Activated CD4-positive, alpha-beta T cell treated with anti-CD3 and anti-CD28 coated beads, Interleukin-2, amount 10 ng/mL, durations not matched to agents 7 days and 5 days (primary cell): Measurements from ENCODE around the gene CTU1. TPM values are rescaled to one million over a fixed set of nuclear protein-coding genes. Genes with fewer than 3 reads are reported as not detected.
"Not testable (repeated sequence)": the region's sequence is repeated elsewhere in the genome, so short reads cannot be mapped to it uniquely, and the experiment has no call there.

Source experiments
- CTCF ChIA-PET: fragments of 350-600 bp; sonication (Branson Sonifier 250); formaldehyde crosslinking; loops from one replicate; lab custom pipeline; 2021; ENCODE audit warnings: antibody characterized with exemption; lab: Charles Lee
- POLR2A ChIA-PET: fragments of 350-600 bp; sonication (Branson Sonifier 250); formaldehyde crosslinking; loops from one replicate; lab custom pipeline; 2021; ENCODE audit warnings: antibody characterized with exemption; lab: Charles Lee
- DNase-seq: peaks from one replicate; pipeline ENCODE4 v3.0.0-alpha.2; 2020
- H3K27ac Mint-ChIP-seq: one replicate; pipeline ENCODE4 v1.8.0; 2021; ENCODE audit warnings: mild to moderate bottlenecking, moderate library complexity, mixed read lengths
- H3K27me3 Mint-ChIP-seq: one replicate; pipeline ENCODE4 v1.8.0; 2021; ENCODE audit warnings: mixed read lengths
- H3K36me3 Mint-ChIP-seq: one replicate; pipeline ENCODE4 v1.8.0; 2021; ENCODE audit warnings: low read depth, mixed read lengths
- H3K4me1 Mint-ChIP-seq: one replicate; pipeline ENCODE4 v1.8.0; 2021; ENCODE audit warnings: mixed read lengths
- H3K4me3 Mint-ChIP-seq: one replicate; pipeline ENCODE4 v1.8.0; 2021; ENCODE audit warnings: mild to moderate bottlenecking, moderate library complexity, mixed read lengths
- H3K9me3 Mint-ChIP-seq: one replicate; pipeline ENCODE4 v1.8.0; 2021; ENCODE audit warnings: mixed read lengths
- total RNA-seq, 2 experiments: library from RNA; stranded (reverse); gene quantifications; one replicate each; pipeline ENCODE4 v1.2.3, GENCODE V29; 2021

The CTU1 gene
- total RNA-seq, result 1 to 10 TPM; 8.5 to 10.0 TPM

DNA sequence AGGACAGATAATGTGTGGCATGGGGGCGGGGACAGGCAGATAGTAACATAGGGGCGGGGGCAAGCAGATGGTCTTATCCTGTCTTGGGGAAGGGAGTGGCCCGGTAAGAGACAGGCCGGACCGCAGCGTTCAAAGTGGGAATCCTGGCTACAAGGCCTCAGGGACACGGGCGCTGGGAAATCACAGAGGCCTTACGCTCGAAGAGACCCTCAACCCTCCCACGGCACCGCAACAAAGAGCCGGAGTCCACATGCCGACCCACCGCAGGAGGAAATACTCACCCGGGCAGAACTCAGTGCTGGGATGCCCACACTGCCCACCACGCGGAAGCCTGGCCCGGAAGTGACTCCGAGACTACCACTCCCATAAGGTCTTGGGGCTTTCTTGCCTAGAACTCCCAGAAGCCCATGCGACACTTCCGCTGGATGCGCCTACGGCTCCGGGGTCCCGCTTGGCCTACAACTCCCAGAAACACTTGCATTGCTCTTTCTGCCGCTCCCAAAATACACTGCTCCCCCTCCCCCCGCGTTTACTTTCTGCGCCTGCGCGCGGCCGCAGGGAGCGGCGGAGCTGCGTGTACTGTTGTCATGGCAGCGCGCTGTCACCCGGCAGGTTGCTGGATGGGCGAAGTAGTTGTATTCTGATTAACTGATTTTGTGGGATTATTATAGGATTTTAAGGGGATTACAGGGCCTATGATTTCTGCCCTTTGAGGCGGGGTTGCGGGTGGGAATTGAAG, at the start of gene CTU1:
Gene CTU1 (minus strand): TSS at position 344 of the 739 bp plus-strand sequence. CDS start 3,840 bp downstream, outside the sequence.
- DNase-seq, result peak; percentile 99
- Mint-ChIP-seq H3K27me3 (no peaks in the 10 kb centered on the region), H3K9me3 (no peaks in the 10 kb centered on the region), H3K4me3 (peak within 1 kb of the TSS; percentile 92), H3K36me3 (peaks cover 22% of the 10 kb centered on the region), H3K4me1 (peaks cover 35% of the 10 kb centered on the region), H3K27ac (peak within 1 kb of the TSS; percentile 91)
- ChIA-PET CTCF (no interaction called here), POLR2A (no interaction called here)

DNA sequence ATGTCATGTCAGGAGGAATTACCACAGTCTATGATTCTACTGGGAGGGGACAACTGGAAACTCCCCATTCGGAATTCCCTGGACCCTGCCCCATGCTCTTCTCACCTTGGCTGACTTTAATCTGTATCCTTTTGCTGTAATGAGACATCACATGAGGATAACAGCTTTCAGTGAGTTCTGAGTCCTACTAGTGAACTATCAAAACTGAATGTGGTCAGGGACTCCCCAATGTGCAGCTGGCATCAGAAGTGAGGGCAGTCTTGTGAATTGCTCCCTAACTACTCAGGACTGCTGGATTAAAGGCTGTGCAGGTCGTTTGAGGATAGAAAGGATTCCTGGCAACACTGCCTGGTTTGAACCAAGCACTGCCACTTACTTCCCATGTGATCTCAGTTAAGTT, 49.1 kb upstream of the CTU1 start:
- Mint-ChIP-seq H3K27ac (no peak overlapping the region), H3K4me3 (no peak overlapping the region), H3K27me3 (peaks cover 14% of the 10 kb centered on the region), H3K9me3 (no peaks in the 10 kb centered on the region), H3K4me1 (peaks cover 18% of the 10 kb centered on the region), H3K36me3 (no peaks in the 10 kb centered on the region)
- CTCF ChIA-PET, result interaction anchor here (0.9 to 2.9 kb wide), 4 partner anchors 9 to 104 kb away, joined by 3 to 13 read pairs (median 6); no protein-coding TSS in a partner anchor
- no peak for DNase-seq
- POLR2A ChIA-PET, result no interaction called here

GRCh38 chr19:51156710-51157109, 48.5 kb upstream of the CTU1 start:
- no peaks in the 10 kb centered on the region for H3K36me3 Mint-ChIP-seq
- no peak overlapping the region for H3K27ac Mint-ChIP-seq
- ChIA-PET POLR2A (interaction anchor here (0.5 kb wide), 1 partner anchor 42 kb away, joined by 4 read pairs; no protein-coding TSS in a partner anchor), CTCF (no interaction called here)
- no peaks in the 10 kb centered on the region for H3K9me3 Mint-ChIP-seq
- H3K4me3 Mint-ChIP-seq, result no peak overlapping the region
- no peak for DNase-seq
- H3K4me1 Mint-ChIP-seq, result peaks cover 17% of the 10 kb centered on the region
- peaks cover 14% of the 10 kb centered on the region for H3K27me3 Mint-ChIP-seq

DNA sequence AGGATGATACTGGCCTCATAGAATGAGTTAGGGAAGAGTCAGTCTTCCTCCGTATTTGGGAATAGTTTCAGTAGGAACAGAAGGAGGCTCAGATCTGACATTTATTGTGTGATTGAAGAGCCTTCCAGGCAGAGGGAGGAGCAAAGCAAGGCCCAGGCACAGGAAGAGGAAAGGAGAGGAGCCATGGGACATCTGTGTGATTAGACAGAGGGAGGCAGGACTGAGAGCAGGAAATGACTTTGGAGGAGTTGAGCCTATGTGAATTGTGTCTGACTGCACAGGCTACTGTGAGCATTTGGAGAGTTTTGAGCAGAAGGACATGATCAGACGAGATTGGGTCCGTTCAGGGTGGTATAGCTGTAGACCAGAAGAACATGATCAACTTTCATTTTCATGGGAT, 42.4 kb upstream of the CTU1 start:
- CTCF ChIA-PET, result no interaction called here
- peaks cover 23% of the 10 kb centered on the region for H3K27me3 Mint-ChIP-seq
- no peak for DNase-seq
- no peak overlapping the region for H3K27ac Mint-ChIP-seq
- H3K4me1 Mint-ChIP-seq, result no peaks in the 10 kb centered on the region
- no peaks in the 10 kb centered on the region for H3K36me3 Mint-ChIP-seq
- H3K9me3 Mint-ChIP-seq, result no peaks in the 10 kb centered on the region
- POLR2A ChIA-PET, result no interaction called here
- no peak overlapping the region for H3K4me3 Mint-ChIP-seq

GRCh38 chr19:51148580-51148979, 40.4 kb upstream of the CTU1 start:
- no peak overlapping the region for H3K27ac Mint-ChIP-seq
- no peak for DNase-seq
- H3K4me1 Mint-ChIP-seq, result no peaks in the 10 kb centered on the region
- ChIA-PET CTCF (no interaction called here), POLR2A (no interaction called here)
- H3K4me3 Mint-ChIP-seq, result no peak overlapping the region
- no peaks in the 10 kb centered on the region for H3K9me3 Mint-ChIP-seq
- no peaks in the 10 kb centered on the region for H3K36me3 Mint-ChIP-seq
- peaks cover 26% of the 10 kb centered on the region for H3K27me3 Mint-ChIP-seq

- Mint-ChIP-seq H3K9me3 (no peaks in the 10 kb centered on the region), H3K4me3 (no peak overlapping the region), H3K27me3 (peaks cover 23% of the 10 kb centered on the region), H3K27ac (no peak overlapping the region), H3K4me1 (no peaks in the 10 kb centered on the region), H3K36me3 (no peaks in the 10 kb centered on the region)
- POLR2A ChIA-PET, result no interaction called here
- DNase-seq, result no peak
- CTCF ChIA-PET, result no interaction called here
Measured at GRCh38 chr19:51147663-51148062, 39.5 kb upstream of the CTU1 start.

- Mint-ChIP-seq H3K27ac (no peak overlapping the region), H3K4me3 (no peak overlapping the region), H3K27me3 (peaks cover 21% of the 10 kb centered on the region), H3K9me3 (no peaks in the 10 kb centered on the region), H3K4me1 (no peaks in the 10 kb centered on the region), H3K36me3 (no peaks in the 10 kb centered on the region)
- POLR2A ChIA-PET, result no interaction called here
- no peak for DNase-seq
- CTCF ChIA-PET, result interaction anchor here (0.8 kb wide), 1 partner anchor 33 kb away, joined by 3 read pairs; no protein-coding TSS in a partner anchor
Measured at GRCh38 chr19:51146751-51147150, 38.5 kb upstream of the CTU1 start.

GRCh38 chr19:51145916-51146493, 37.8 kb upstream of the CTU1 start:
- Mint-ChIP-seq H3K27ac (no peak overlapping the region), H3K4me1 (no peaks in the 10 kb centered on the region), H3K4me3 (no peak overlapping the region), H3K9me3 (no peaks in the 10 kb centered on the region), H3K27me3 (peaks cover 21% of the 10 kb centered on the region), H3K36me3 (no peaks in the 10 kb centered on the region)
- no peak for DNase-seq
- POLR2A ChIA-PET, result no interaction called here
- CTCF ChIA-PET, result interaction anchor here (0.7 to 1.0 kb wide), 4 partner anchors 9 to 98 kb away, joined by 3 to 4 read pairs (median 3); no protein-coding TSS in a partner anchor

- Mint-ChIP-seq H3K27ac (no peak overlapping the region), H3K4me1 (no peaks in the 10 kb centered on the region), H3K27me3 (peaks cover 19% of the 10 kb centered on the region), H3K36me3 (no peaks in the 10 kb centered on the region), H3K4me3 (no peak overlapping the region), H3K9me3 (no peaks in the 10 kb centered on the region)
- POLR2A ChIA-PET, result no interaction called here
- CTCF ChIA-PET, result interaction anchor here (0.7 kb wide), 1 partner anchor 10 kb away, joined by 3 read pairs; no protein-coding TSS in a partner anchor
- DNase-seq, result no peak
Measured at GRCh38 chr19:51144482-51145045, 36.4 kb upstream of the CTU1 start.

DNA sequence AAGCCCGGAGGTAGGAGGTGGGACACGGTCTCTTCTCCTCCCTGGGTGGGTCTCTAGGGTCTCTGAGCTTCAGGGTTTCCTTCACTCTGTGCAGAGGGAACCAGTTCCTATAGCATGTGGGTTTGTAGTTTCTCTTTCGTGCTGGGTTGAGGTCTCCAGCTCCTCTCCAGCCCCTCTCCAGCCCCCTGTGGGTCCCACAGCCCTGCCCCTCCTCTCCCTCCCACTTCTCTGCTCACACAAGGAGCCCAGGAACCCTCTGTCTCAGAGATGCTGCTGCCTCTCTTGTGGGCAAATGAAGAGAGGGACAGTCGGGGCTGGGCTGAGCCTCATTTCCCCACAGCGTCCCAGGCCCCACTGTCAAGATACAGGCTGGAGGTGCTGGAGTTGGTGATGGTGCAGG, 35.3 kb upstream of the CTU1 start:
- H3K36me3 Mint-ChIP-seq, result no peaks in the 10 kb centered on the region
- no peak overlapping the region for H3K4me3 Mint-ChIP-seq
- H3K27me3 Mint-ChIP-seq, result peaks cover 11% of the 10 kb centered on the region
- ChIA-PET CTCF (no interaction called here), POLR2A (no interaction called here)
- H3K4me1 Mint-ChIP-seq, result peaks cover 2% of the 10 kb centered on the region
- H3K27ac Mint-ChIP-seq, result no peak overlapping the region
- H3K9me3 Mint-ChIP-seq, result no peaks in the 10 kb centered on the region
- no peak for DNase-seq

- H3K27ac Mint-ChIP-seq, H3K4me1 Mint-ChIP-seq, CTCF ChIA-PET, POLR2A ChIA-PET, H3K9me3 Mint-ChIP-seq, H3K36me3 Mint-ChIP-seq, DNase-seq, H3K4me3 Mint-ChIP-seq: not testable (repeated sequence)
- peaks cover 11% of the 10 kb centered on the region for H3K27me3 Mint-ChIP-seq
Measured at GRCh38 chr19:51142809-51143475, 34.7 kb upstream of the CTU1 start.

DNA sequence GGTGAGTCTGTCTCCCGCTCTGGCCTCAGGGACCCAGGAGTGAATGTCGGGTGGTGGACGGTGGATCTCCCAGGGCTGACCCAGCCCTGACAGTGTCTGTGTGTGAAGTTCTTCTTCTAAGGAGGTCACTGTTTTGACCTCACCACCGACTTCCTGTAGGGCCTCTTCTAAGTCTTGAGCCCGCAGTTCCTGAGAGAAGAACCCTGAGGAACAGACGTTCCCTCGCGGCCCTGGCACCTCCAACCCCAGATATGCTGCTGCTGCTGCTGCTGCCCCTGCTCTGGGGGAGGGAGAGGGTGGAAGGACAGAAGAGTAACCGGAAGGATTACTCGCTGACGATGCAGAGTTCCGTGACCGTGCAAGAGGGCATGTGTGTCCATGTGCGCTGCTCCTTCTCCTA, 33.9 kb upstream of the CTU1 start, which contains the start of gene SIGLEC7:
Gene SIGLEC7 (plus strand): TSS at position 183 of the 400 bp plus-strand sequence. CDS start 69 bp downstream, at position 252.
- Mint-ChIP-seq H3K9me3 (no peaks in the 10 kb centered on the region), H3K27me3 (peaks cover 11% of the 10 kb centered on the region), H3K36me3 (no peaks in the 10 kb centered on the region), H3K27ac (no peak within 1 kb of the TSS), H3K4me1 (peaks cover 10% of the 10 kb centered on the region), H3K4me3 (no peak within 1 kb of the TSS)
- DNase-seq, result no peak
- CTCF ChIA-PET, result no interaction called here
- POLR2A ChIA-PET, result no interaction called here

GRCh38 chr19:51141181-51141580, 33.0 kb upstream of the CTU1 start:
- Mint-ChIP-seq H3K4me3 (no peak overlapping the region), H3K36me3 (no peaks in the 10 kb centered on the region), H3K4me1 (peaks cover 16% of the 10 kb centered on the region), H3K27ac (no peak overlapping the region), H3K9me3 (no peaks in the 10 kb centered on the region), H3K27me3 (peaks cover 11% of the 10 kb centered on the region)
- POLR2A ChIA-PET, result no interaction called here
- CTCF ChIA-PET, result no interaction called here
- DNase-seq, result no peak
